ENCODE data around the gene CCDC88A.

DNA sequence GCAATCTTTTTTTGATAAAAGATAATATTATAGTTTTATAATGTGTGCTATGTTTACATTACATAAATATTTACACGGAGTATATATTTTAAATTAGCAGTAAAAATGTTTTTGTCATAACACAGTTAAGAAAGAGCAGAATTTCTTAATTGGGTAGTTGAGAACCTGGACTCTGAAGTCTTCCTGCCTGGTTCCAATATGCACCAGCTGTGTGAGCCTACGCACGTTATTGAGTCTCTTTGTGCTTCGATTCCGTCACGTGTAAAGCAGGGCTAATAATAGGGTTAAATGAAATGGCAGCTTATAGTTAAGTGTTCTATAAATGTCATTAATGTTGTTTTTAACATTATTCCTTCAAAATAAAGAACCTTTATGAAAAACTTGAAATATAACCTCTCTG, 1.2 kb upstream of the CCDC88A start:
- TF ChIP-seq, protein P1, sequence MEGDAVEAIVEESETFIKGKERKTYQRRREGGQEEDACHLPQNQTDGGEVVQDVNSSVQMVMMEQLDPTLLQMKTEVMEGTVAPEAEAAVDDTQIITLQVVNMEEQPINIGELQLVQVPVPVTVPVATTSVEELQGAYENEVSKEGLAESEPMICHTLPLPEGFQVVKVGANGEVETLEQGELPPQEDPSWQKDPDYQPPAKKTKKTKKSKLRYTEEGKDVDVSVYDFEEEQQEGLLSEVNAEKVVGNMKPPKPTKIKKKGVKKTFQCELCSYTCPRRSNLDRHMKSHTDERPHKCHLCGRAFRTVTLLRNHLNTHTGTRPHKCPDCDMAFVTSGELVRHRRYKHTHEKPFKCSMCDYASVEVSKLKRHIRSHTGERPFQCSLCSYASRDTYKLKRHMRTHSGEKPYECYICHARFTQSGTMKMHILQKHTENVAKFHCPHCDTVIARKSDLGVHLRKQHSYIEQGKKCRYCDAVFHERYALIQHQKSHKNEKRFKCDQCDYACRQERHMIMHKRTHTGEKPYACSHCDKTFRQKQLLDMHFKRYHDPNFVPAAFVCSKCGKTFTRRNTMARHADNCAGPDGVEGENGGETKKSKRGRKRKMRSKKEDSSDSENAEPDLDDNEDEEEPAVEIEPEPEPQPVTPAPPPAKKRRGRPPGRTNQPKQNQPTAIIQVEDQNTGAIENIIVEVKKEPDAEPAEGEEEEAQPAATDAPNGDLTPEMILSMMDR (tag by site-specific recombination; IDR thresholded peaks at IDR 0.05), result no peak
- no peak for TF ChIP-seq ZNF558 (tag by site-specific recombination; IDR thresholded peaks at IDR 0.05)

Data from HEK293 (cell line).